Bronchial epithelial cell (primary cell): ENCODE measurements around the gene PARN. TPM values are rescaled to one million over a fixed set of nuclear protein-coding genes. Genes with fewer than 3 reads are reported as not detected.
"Not testable (repeated sequence)": the region's sequence is repeated elsewhere in the genome, so short reads cannot be mapped to it uniquely, and the experiment has no call there.

Experiments used
- DNase-seq: peaks from one replicate; pipeline ENCODE4 v3.0.0-alpha.2; 2010; ENCODE audit warnings: low read depth
- FAIRE-seq: peaks from 2 replicates; lab custom pipeline; 2011; peaks lifted over from hg19 to GRCh38; lab: Jason Lieb, UNC
- H3K27me3 ChIP-seq: 2 replicates; pipeline ENCODE4 v1.5.1; 2011; ENCODE audit warnings: low read length; ENCODE audit not compliant: control insufficient read depth, insufficient read depth
- H3K36me3 ChIP-seq: 2 replicates; pipeline ENCODE4 v1.5.1; 2011; ENCODE audit warnings: low read length; ENCODE audit not compliant: control insufficient read depth, insufficient read depth
- H3K4me3 ChIP-seq: 2 replicates; pipeline ENCODE4 v1.5.1; 2011; ENCODE audit warnings: mild to moderate bottlenecking, low read depth, low read length, control low read depth
- total RNA-seq: library from RNA; depleted of rRNA; stranded (reverse); fragments of >200 nt; gene quantifications from 2 replicates; pipeline ENCODE4 v1.2.1, GENCODE V29; 2014
- TF ChIP-seq, protein P1 (sequence below): IDR thresholded peaks from 2 replicates; pipeline ENCODE4 v1.5.1; 2011; ENCODE audit warnings: mild to moderate bottlenecking, moderate library complexity, low read length, control low read depth, inconsistent platforms; ENCODE audit not compliant: insufficient read depth, severe bottlenecking

PARN gene
- total RNA-seq, 1 donor from 2014 or later = 18.7 TPM

DNA sequence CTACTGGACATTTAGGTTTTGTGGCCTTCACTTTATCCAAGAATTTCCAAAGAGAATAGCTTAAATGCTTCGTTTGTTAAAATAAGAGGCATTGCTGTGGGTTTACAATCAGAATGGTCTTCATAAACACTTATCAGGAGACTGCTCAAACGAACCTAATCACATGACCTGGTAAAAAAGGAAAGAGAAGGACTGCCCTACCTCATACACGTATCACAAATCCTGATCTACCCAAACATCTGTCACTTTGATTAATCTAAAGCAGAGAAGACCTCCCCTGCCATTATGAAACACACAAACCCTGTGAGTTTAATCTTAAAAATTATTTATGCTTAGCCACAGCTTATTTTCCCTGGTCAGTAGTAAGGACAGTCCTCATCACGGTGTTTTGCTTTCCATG lies 76.6 kb downstream of the PARN start:
- FAIRE-seq = no peak
- H3K36me3 ChIP-seq = peaks cover 1% of the 10 kb centered on the region
- H3K27me3 ChIP-seq = no peaks in the 10 kb centered on the region
- TF ChIP-seq, protein P1, sequence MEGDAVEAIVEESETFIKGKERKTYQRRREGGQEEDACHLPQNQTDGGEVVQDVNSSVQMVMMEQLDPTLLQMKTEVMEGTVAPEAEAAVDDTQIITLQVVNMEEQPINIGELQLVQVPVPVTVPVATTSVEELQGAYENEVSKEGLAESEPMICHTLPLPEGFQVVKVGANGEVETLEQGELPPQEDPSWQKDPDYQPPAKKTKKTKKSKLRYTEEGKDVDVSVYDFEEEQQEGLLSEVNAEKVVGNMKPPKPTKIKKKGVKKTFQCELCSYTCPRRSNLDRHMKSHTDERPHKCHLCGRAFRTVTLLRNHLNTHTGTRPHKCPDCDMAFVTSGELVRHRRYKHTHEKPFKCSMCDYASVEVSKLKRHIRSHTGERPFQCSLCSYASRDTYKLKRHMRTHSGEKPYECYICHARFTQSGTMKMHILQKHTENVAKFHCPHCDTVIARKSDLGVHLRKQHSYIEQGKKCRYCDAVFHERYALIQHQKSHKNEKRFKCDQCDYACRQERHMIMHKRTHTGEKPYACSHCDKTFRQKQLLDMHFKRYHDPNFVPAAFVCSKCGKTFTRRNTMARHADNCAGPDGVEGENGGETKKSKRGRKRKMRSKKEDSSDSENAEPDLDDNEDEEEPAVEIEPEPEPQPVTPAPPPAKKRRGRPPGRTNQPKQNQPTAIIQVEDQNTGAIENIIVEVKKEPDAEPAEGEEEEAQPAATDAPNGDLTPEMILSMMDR = no peak
- DNase-seq = no peak
- no peak overlapping the region for H3K4me3 ChIP-seq

DNA sequence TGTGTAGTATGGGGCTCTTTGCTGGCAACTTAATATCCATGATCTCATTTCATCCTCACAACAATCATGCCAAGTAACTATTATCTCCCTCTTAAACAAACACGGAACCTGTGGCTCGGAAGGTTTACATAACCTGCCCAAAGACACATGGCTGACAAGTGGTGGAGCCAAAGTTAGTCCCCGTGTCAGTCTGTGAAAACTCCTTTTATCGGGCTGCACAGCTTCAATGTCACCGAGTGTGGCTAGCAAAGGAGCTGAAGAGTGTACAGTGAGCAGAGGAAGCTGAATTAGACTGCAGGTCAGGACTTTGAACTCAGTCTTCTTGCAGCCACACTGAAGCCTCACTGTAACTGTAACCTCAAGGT lies 80.3 kb downstream of the PARN start:
- H3K36me3 ChIP-seq = peaks cover 1% of the 10 kb centered on the region
- DNase-seq (peak; percentile 17), FAIRE-seq (no peak)
- H3K27me3 ChIP-seq = no peaks in the 10 kb centered on the region
- no peak overlapping the region for H3K4me3 ChIP-seq
- TF ChIP-seq, protein P1 = no peak

DNA sequence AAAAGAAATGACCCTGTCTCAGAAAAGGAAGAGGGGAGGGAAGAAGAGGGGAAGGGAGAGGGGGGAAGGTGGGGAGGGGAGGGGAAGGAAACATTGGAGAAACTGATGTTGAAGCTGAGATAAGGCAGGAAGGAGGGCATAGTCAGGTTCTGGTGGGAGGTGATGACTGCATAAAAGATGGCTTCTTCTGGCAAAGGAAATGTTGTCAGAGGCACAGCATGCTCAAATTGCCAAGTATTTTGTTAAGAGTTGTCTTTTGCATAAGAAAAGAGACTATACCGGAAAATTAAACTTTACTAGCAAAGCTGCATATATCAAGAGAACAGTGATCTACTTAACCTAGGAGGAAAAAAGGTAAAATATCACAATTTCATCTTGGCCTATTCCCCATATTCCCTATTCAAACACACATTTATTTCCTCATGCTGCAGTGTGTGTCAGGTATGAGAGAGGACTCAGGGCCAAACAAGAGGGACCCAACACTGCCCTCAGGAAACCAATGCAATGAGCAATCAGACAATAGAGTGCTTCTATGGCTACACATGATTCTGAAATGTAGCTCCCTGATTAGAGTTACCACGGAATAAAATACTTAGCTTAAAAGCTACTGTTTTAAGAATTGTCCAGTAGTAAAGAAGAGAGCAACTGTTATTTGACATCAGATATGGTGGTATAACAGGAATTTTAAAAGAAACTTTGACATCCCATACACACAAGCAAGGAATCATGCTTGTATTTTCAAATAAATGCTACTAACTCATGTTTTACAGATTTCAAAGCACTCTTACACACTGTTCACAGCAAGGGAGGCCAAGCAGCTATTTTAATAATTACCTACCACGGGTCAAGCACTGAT lies 80.9 kb downstream of the PARN start:
- peaks cover 1% of the 10 kb centered on the region for H3K36me3 ChIP-seq
- DNase-seq (peak; percentile 13), FAIRE-seq (no peak)
- TF ChIP-seq, protein P1 = no peak
- H3K27me3 ChIP-seq = no peaks in the 10 kb centered on the region
- no peak overlapping the region for H3K4me3 ChIP-seq

DNA sequence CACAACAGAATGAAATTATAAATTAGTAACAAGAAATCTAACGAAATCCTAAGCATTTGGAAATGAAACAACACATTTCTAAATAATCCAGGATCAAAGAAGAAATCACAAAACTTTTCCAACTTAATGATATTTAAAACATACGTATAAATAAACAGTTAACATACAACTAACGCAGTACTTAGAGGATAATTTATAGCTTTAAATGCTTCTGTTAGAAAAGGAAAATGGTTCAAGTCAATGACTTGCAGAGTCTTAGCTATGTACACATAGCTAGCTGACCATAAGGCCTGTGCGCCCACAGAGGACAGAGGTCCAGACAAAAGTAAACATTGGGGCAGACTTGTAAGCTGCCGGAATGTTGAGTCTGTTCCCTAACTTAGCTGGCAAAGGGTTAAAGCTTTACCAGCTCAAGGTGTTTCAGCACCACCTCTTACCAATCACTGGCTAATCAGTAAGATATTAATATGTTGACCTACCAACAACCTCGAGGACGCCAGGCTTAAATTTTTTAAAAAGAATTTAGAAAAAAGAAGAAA lies 84.6 kb downstream of the PARN start:
- H3K27me3 ChIP-seq = no peaks in the 10 kb centered on the region
- no peaks in the 10 kb centered on the region for H3K36me3 ChIP-seq
- TF ChIP-seq, protein P1 = no peak
- FAIRE-seq (no peak), DNase-seq (no peak)
- no peak overlapping the region for H3K4me3 ChIP-seq

DNA sequence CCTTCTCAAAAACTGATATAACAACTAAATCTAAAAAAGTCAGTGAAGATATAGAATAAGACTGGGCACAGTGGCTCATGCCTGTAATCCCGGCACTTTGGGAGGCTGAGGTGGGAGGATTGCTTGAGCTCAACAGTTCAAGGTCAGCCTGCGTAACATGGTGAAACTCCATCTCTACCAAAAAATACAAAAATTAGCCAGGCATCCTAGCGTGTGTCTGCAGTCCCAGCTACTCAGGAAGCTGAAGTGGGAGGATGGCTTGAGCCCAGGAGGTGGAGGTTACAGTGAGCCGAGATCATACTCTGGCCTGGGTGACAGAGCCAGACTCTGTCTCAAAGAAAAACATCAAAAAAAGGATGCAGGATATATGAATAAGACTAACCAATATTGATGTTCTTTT lies 85.2 kb downstream of the PARN start:
- not testable (repeated sequence) for H3K36me3 ChIP-seq, H3K4me3 ChIP-seq, DNase-seq, H3K27me3 ChIP-seq, FAIRE-seq

DNA sequence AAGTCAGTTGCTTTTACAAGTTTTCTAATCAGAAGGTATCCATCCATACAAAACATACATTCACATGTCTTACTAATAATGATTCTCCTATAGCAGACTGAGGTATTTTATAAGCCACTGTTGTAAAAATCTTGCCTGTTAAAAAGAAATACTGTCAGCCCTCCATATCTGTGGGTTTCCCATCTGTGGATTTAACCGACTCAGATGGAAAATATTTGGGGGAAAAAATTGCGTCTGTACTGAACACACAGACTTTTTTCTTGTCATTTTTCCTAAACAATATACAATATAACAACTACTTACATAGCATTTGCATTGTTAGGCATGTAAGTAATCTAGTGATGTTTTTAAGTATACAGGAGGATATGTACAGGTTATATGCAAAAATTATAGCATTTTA lies 90.4 kb downstream of the PARN start:
- TF ChIP-seq, protein P1 = no peak
- Histone ChIP-seq H3K36me3 (no peaks in the 10 kb centered on the region), H3K27me3 (no peaks in the 10 kb centered on the region), H3K4me3 (no peak overlapping the region)
- DNase-seq (no peak), FAIRE-seq (no peak)
